WTC11 (cell line): ENCODE measurements around the gene LRFN2. TPM values are rescaled to one million over a fixed set of nuclear protein-coding genes. Genes with fewer than 3 reads are reported as not detected.

Experiments used
- ATAC-seq: fragments of 200-7000 bp; cut with Tn5 transposase; 2 replicates; pipeline ENCODE4 v1.10.0; 2021; ENCODE audit warnings: mild to moderate bottlenecking, moderate library complexity
- CTCF ChIA-PET: fragments of 300-600 bp; sonication (Branson Sonifier 250); formaldehyde crosslinking; loops from one replicate; lab custom pipeline; 2021; ENCODE audit warnings: antibody characterized with exemption; lab: Charles Lee
- POLR2A ChIA-PET: fragments of 350-600 bp; sonication (Branson Sonifier 250); formaldehyde crosslinking; loops from one replicate; lab custom pipeline; 2021; ENCODE audit warnings: antibody characterized with exemption; lab: Charles Lee
- DNase-seq: peaks from one replicate; pipeline ENCODE4 v3.0.0; 2021; ENCODE audit warnings: low spot score
- H3K27ac Mint-ChIP-seq: 2 replicates; pipeline ENCODE4 v1.8.0; 2021; ENCODE audit warnings: mixed read lengths
- H3K27me3 Mint-ChIP-seq: 2 replicates; pipeline ENCODE4 v1.8.0; 2021; ENCODE audit warnings: low read depth, mild to moderate bottlenecking, moderate library complexity, mixed read lengths
- H3K36me3 Mint-ChIP-seq: 2 replicates; pipeline ENCODE4 v1.8.0; 2021; ENCODE audit warnings: mixed read lengths
- H3K4me1 Mint-ChIP-seq: 2 replicates; pipeline ENCODE4 v1.8.0; 2022; ENCODE audit warnings: mixed read lengths
- H3K4me3 Mint-ChIP-seq: 2 replicates; pipeline ENCODE4 v1.8.0; 2021; ENCODE audit warnings: mild to moderate bottlenecking, moderate library complexity, mixed read lengths
- H3K9me3 Mint-ChIP-seq: 2 replicates; pipeline ENCODE4 v1.8.0; 2021; ENCODE audit warnings: mixed read lengths
- ATF1 ChIP-seq: sonication (generic); formaldehyde crosslinking; IDR thresholded peaks from 2 replicates; pipeline ENCODE4 v1.8.1; 2023; ENCODE audit warnings: mild to moderate bottlenecking, moderate library complexity, missing genetic modification reagents
- EMX1 ChIP-seq: fragments of 250-450 bp; sonication (Bioruptor Pico); IDR thresholded peaks from 2 replicates; pipeline ENCODE4 v1.8.0; 2021; ENCODE audit warnings: mild to moderate bottlenecking
- FOXJ3 ChIP-seq: sonication (generic); formaldehyde crosslinking; IDR thresholded peaks from 2 replicates; pipeline ENCODE4 v1.9.0; 2021; ENCODE audit warnings: missing genetic modification reagents, mild to moderate bottlenecking, borderline replicate concordance
- KAT7 ChIP-seq: sonication (generic); formaldehyde crosslinking; IDR thresholded peaks from 2 replicates; pipeline ENCODE4 v1.8.1; 2023; ENCODE audit warnings: missing genetic modification reagents, mild to moderate bottlenecking, borderline replicate concordance
- MXD4 ChIP-seq: fragments of 250-450 bp; sonication (Bioruptor Pico); IDR thresholded peaks from 2 replicates; pipeline ENCODE4 v1.8.0; 2021; ENCODE audit warnings: mild to moderate bottlenecking, moderate library complexity, borderline replicate concordance
- NFATC4 ChIP-seq: fragments of 250-450 bp; sonication (Bioruptor Pico); IDR thresholded peaks from 2 replicates; pipeline ENCODE4 v1.9.0; 2021; ENCODE audit warnings: mild to moderate bottlenecking
- NFYB ChIP-seq: sonication (generic); formaldehyde crosslinking; conservative IDR thresholded peaks from 2 replicates; pipeline ENCODE4 v1.8.0; 2022; ENCODE audit warnings: low read depth, missing genetic modification reagents
- NR1H2 ChIP-seq: sonication (generic); formaldehyde crosslinking; IDR thresholded peaks from 2 replicates; pipeline ENCODE4 v1.9.0; 2021; ENCODE audit warnings: mild to moderate bottlenecking, moderate library complexity, missing genetic modification reagents
- PRRX2 ChIP-seq: fragments of 250-450 bp; sonication (Bioruptor Pico); IDR thresholded peaks from 2 replicates; pipeline ENCODE4 v1.8.0; 2021; ENCODE audit warnings: mild to moderate bottlenecking
- SMAD3 ChIP-seq: sonication (generic); formaldehyde crosslinking; IDR thresholded peaks from 2 replicates; pipeline ENCODE4 v1.8.0; 2022; ENCODE audit warnings: missing genetic modification reagents, mild to moderate bottlenecking, borderline replicate concordance
- ZBTB21 ChIP-seq: sonication (generic); formaldehyde crosslinking; IDR thresholded peaks from 2 replicates; pipeline ENCODE4 v1.8.1; 2023; ENCODE audit warnings: mild to moderate bottlenecking, missing genetic modification reagents, borderline replicate concordance
- ZNF121 ChIP-seq: sonication (generic); formaldehyde crosslinking; IDR thresholded peaks from 2 replicates; pipeline ENCODE4 v1.8.0; 2023; ENCODE audit warnings: missing genetic modification reagents
- ZNF138 ChIP-seq: sonication (generic); formaldehyde crosslinking; conservative IDR thresholded peaks from 2 replicates; pipeline ENCODE4 v1.8.1; 2022; ENCODE audit warnings: mild to moderate bottlenecking, moderate library complexity, missing genetic modification reagents
- ZNF263 ChIP-seq: sonication (generic); formaldehyde crosslinking; IDR thresholded peaks from 2 replicates; pipeline ENCODE4 v1.8.1; 2022; ENCODE audit warnings: low read depth, mild to moderate bottlenecking, moderate library complexity, missing genetic modification reagents
- ZNF396 ChIP-seq: fragments of 250-450 bp; sonication (Bioruptor Pico); IDR thresholded peaks from 2 replicates; pipeline ENCODE4 v1.8.0; 2021; ENCODE audit warnings: mild to moderate bottlenecking, moderate library complexity, borderline replicate concordance
- total RNA-seq: library from RNA; stranded (reverse); gene quantifications from 3 replicates; pipeline ENCODE4 v1.2.3, GENCODE V29; 2021
- TF ChIP-seq, protein P1 (sequence below): sonication (generic); formaldehyde crosslinking; IDR thresholded peaks from 2 replicates; pipeline ENCODE4 v1.8.1; 2023; ENCODE audit warnings: mild to moderate bottlenecking, missing genetic modification reagents
- TF ChIP-seq, protein P2 (sequence below): sonication (generic); formaldehyde crosslinking; IDR thresholded peaks from 2 replicates; pipeline ENCODE4 v1.8.1; 2023; ENCODE audit warnings: mild to moderate bottlenecking, moderate library complexity, missing genetic modification reagents
- TF ChIP-seq, protein P3 (sequence below): sonication (generic); formaldehyde crosslinking; IDR thresholded peaks from 2 replicates; pipeline ENCODE4 v1.8.0; 2022; ENCODE audit warnings: mild to moderate bottlenecking, missing genetic modification reagents
- TF ChIP-seq, protein P4 (sequence below): fragments of 250-450 bp; sonication (Bioruptor Pico); IDR thresholded peaks from 2 replicates; pipeline ENCODE4 v1.8.0; 2021; ENCODE audit warnings: mild to moderate bottlenecking
- TF ChIP-seq, protein P5 (sequence below): sonication (generic); formaldehyde crosslinking; IDR thresholded peaks from 2 replicates; pipeline ENCODE4 v1.8.1; 2023; ENCODE audit warnings: mild to moderate bottlenecking, missing genetic modification reagents, moderate library complexity
- TF ChIP-seq, protein P6 (sequence below): sonication (generic); formaldehyde crosslinking; conservative IDR thresholded peaks from 2 replicates; pipeline ENCODE4 v1.8.1; 2022; ENCODE audit warnings: mild to moderate bottlenecking, missing genetic modification reagents
- TF ChIP-seq, protein P7 (sequence below): sonication (generic); formaldehyde crosslinking; IDR thresholded peaks from 2 replicates; pipeline ENCODE4 v1.8.1; 2022; ENCODE audit warnings: mild to moderate bottlenecking, missing genetic modification reagents, moderate library complexity, borderline replicate concordance
- TF ChIP-seq, protein P8 (sequence below): sonication (generic); formaldehyde crosslinking; IDR thresholded peaks from 2 replicates; pipeline ENCODE4 v1.8.1; 2023; ENCODE audit warnings: mild to moderate bottlenecking, missing genetic modification reagents, moderate library complexity
- TF ChIP-seq, protein P9 (sequence below): sonication (generic); formaldehyde crosslinking; IDR thresholded peaks from 2 replicates; pipeline ENCODE4 v1.8.0; 2022; ENCODE audit warnings: mild to moderate bottlenecking, missing genetic modification reagents

The LRFN2 gene
- total RNA-seq, 1 experiment from 2014 or later, result 1.6 TPM

DNA sequence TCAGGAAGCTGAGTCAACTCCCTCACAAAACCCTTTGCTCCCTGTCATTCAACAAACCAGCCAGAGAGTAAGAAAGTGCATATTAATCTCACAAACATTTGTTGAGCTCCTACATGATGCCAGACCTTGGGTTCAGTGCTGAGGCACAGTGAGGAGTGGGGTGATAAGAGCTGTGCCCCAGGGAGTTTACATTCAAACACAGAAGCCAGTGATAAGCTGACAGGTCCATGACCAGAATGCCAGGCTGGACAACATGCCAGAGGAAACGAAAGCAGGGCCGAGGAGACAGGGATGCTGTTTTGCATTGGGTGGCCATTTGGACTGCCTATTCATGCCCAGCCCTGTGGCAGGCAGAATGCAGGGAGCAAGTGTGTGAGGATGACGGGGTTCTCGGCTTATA lies 76.7 kb downstream of the LRFN2 start (continued):
- TF ChIP-seq, protein P1, sequence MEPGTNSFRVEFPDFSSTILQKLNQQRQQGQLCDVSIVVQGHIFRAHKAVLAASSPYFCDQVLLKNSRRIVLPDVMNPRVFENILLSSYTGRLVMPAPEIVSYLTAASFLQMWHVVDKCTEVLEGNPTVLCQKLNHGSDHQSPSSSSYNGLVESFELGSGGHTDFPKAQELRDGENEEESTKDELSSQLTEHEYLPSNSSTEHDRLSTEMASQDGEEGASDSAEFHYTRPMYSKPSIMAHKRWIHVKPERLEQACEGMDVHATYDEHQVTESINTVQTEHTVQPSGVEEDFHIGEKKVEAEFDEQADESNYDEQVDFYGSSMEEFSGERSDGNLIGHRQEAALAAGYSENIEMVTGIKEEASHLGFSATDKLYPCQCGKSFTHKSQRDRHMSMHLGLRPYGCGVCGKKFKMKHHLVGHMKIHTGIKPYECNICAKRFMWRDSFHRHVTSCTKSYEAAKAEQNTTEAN (CRISPR knock-in tag), result no peak
- TF ChIP-seq, protein P2, sequence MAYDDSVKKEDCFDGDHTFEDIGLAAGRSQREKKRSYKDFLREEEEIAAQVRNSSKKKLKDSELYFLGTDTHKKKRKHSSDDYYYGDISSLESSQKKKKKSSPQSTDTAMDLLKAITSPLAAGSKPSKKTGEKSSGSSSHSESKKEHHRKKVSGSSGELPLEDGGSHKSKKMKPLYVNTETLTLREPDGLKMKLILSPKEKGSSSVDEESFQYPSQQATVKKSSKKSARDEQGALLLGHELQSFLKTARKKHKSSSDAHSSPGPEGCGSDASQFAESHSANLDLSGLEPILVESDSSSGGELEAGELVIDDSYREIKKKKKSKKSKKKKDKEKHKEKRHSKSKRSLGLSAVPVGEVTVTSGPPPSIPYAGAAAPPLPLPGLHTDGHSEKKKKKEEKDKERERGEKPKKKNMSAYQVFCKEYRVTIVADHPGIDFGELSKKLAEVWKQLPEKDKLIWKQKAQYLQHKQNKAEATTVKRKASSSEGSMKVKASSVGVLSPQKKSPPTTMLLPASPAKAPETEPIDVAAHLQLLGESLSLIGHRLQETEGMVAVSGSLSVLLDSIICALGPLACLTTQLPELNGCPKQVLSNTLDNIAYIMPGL, result no peak
- TF ChIP-seq, protein P3, sequence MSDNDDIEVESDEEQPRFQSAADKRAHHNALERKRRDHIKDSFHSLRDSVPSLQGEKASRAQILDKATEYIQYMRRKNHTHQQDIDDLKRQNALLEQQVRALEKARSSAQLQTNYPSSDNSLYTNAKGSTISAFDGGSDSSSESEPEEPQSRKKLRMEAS (CRISPR knock-in tag), result no peak
- TF ChIP-seq, protein P4, sequence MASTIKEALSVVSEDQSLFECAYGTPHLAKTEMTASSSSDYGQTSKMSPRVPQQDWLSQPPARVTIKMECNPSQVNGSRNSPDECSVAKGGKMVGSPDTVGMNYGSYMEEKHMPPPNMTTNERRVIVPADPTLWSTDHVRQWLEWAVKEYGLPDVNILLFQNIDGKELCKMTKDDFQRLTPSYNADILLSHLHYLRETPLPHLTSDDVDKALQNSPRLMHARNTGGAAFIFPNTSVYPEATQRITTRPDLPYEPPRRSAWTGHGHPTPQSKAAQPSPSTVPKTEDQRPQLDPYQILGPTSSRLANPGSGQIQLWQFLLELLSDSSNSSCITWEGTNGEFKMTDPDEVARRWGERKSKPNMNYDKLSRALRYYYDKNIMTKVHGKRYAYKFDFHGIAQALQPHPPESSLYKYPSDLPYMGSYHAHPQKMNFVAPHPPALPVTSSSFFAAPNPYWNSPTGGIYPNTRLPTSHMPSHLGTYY (CRISPR knock-in tag), result no peak
- TF ChIP-seq ZNF263 (CRISPR knock-in tag) (no peak), FOXJ3 (no peak)
- TF ChIP-seq, protein P5, sequence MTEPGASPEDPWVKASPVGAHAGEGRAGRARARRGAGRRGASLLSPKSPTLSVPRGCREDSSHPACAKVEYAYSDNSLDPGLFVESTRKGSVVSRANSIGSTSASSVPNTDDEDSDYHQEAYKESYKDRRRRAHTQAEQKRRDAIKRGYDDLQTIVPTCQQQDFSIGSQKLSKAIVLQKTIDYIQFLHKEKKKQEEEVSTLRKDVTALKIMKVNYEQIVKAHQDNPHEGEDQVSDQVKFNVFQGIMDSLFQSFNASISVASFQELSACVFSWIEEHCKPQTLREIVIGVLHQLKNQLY (CRISPR knock-in tag), result no peak
- TF ChIP-seq, protein P6, sequence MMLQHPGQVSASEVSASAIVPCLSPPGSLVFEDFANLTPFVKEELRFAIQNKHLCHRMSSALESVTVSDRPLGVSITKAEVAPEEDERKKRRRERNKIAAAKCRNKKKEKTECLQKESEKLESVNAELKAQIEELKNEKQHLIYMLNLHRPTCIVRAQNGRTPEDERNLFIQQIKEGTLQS (CRISPR knock-in tag), result no peak

DNA sequence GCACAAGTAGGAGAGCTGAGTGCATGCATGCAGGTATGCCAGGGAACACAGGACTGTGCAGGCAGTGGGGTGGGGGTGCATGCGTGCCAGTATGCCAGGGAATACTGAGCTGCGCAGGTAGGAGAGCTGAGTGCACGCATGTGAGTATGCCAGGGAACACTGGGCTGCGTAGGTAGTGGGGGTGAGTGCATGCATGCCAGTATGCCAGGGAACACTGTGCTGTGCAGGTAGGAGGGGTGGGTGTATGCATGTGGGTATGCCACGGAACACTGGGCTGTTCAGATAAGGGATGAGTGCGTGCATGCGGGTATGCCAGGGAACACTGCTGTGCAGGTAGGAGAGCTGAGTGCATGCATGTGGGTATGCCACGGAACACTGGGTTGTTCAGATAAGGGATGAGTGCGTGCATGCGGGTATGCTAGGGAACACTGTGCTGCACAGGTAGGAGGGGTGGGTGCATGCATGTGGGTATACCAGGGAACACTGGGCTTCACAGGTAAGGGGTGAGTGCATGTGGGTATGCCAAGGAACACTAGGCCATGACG lies 77.4 kb downstream of the LRFN2 start:
- CTCF ChIA-PET, result no interaction called here
- TF ChIP-seq MXD4 (CRISPR knock-in tag), result no peak
- no peak for TF ChIP-seq KAT7 (CRISPR knock-in tag)
- TF ChIP-seq, protein P7, sequence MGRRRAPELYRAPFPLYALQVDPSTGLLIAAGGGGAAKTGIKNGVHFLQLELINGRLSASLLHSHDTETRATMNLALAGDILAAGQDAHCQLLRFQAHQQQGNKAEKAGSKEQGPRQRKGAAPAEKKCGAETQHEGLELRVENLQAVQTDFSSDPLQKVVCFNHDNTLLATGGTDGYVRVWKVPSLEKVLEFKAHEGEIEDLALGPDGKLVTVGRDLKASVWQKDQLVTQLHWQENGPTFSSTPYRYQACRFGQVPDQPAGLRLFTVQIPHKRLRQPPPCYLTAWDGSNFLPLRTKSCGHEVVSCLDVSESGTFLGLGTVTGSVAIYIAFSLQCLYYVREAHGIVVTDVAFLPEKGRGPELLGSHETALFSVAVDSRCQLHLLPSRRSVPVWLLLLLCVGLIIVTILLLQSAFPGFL (CRISPR knock-in tag), result no peak
- no peak for TF ChIP-seq EMX1 (CRISPR knock-in tag)
- TF ChIP-seq SMAD3 (CRISPR knock-in tag), result no peak
- no peak for TF ChIP-seq PRRX2
- TF ChIP-seq, protein P8, sequence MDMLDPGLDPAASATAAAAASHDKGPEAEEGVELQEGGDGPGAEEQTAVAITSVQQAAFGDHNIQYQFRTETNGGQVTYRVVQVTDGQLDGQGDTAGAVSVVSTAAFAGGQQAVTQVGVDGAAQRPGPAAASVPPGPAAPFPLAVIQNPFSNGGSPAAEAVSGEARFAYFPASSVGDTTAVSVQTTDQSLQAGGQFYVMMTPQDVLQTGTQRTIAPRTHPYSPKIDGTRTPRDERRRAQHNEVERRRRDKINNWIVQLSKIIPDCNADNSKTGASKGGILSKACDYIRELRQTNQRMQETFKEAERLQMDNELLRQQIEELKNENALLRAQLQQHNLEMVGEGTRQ, result no peak
- Mint-ChIP-seq H3K4me3 (no peak overlapping the region), H3K4me1 (peaks cover 21% of the 10 kb centered on the region; the same call in 1 of the 2 replicates), H3K27me3 (no peaks in the 10 kb centered on the region), H3K36me3 (no peaks in the 10 kb centered on the region), H3K9me3 (no peaks in the 10 kb centered on the region), H3K27ac (no peak overlapping the region)
- ATAC-seq (no peak), DNase-seq (no peak)
- POLR2A ChIA-PET, result no interaction called here

DNA sequence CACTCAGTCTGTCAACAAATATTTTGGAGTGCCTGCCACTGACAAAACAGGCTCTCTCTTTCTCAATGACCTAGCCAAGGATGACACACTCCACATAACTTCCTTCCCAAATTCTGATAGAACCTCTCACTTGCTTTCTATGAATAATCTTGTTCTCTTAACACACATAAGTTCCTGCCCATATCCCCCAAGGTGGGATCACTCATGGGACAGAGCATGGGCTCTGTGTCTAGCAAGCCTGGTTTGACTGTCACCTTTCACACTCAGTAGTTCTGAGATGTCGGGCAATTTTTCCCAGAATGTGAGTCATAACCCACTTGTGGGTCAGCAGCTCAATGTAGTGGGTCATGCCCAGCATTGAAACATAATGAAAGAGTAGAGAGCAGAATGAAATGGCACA lies 78.1 kb downstream of the LRFN2 start:
- H3K36me3 Mint-ChIP-seq, result no peaks in the 10 kb centered on the region
- DNase-seq, result no peak

More for the DNA sequence above, 78.1 kb downstream of the LRFN2 start:
- ATAC-seq, result no peak
- Mint-ChIP-seq H3K4me3 (no peak overlapping the region), H3K27me3 (no peaks in the 10 kb centered on the region), H3K27ac (no peak overlapping the region), H3K4me1 (peaks cover 21% of the 10 kb centered on the region; the same call in 1 of the 2 replicates), H3K9me3 (no peaks in the 10 kb centered on the region)
- CTCF ChIA-PET, result no interaction called here
- TF ChIP-seq ZBTB21 (CRISPR knock-in tag) (no peak), ATF1 (CRISPR knock-in tag) (no peak), NR1H2 (CRISPR knock-in tag) (no peak), ZNF121 (CRISPR knock-in tag) (no peak), KAT7 (CRISPR knock-in tag) (no peak), NFATC4 (CRISPR knock-in tag) (no peak), MXD4 (CRISPR knock-in tag) (no peak), ZNF396 (CRISPR knock-in tag) (no peak), NFYB (CRISPR knock-in tag) (no peak), ZNF138 (no peak)
- TF ChIP-seq, protein P9, sequence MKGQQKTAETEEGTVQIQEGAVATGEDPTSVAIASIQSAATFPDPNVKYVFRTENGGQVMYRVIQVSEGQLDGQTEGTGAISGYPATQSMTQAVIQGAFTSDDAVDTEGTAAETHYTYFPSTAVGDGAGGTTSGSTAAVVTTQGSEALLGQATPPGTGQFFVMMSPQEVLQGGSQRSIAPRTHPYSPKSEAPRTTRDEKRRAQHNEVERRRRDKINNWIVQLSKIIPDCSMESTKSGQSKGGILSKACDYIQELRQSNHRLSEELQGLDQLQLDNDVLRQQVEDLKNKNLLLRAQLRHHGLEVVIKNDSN (CRISPR knock-in tag), result no peak
- POLR2A ChIA-PET, result no interaction called here
